WTC11 (cell line): ENCODE measurements around the gene DNAJC17. TPM values are rescaled to one million over a fixed set of nuclear protein-coding genes. Genes with fewer than 3 reads are reported as not detected.

Experiments used
- ATF6 ChIP-seq: sonication (generic); formaldehyde crosslinking; IDR thresholded peaks from 2 replicates; pipeline ENCODE4 v1.8.1; 2023; ENCODE audit warnings: mild to moderate bottlenecking, missing genetic modification reagents
- FOXK1 ChIP-seq: sonication (generic); formaldehyde crosslinking; IDR thresholded peaks from 2 replicates; pipeline ENCODE4 v1.8.0; 2022; ENCODE audit warnings: mild to moderate bottlenecking, moderate library complexity, missing genetic modification reagents
- FOXP4 ChIP-seq: sonication (generic); formaldehyde crosslinking; IDR thresholded peaks from 2 replicates; pipeline ENCODE4 v1.8.0; 2022; ENCODE audit warnings: mild to moderate bottlenecking, missing genetic modification reagents
- GRHL2 ChIP-seq: fragments of 250-450 bp; sonication (Bioruptor Pico); IDR thresholded peaks from 2 replicates; pipeline ENCODE4 v1.8.0; 2022; ENCODE audit warnings: mild to moderate bottlenecking, moderate library complexity; ENCODE audit not compliant: insufficient replicate concordance, severe bottlenecking
- JUN ChIP-seq: sonication (generic); formaldehyde crosslinking; IDR thresholded peaks from 2 replicates; pipeline ENCODE4 v1.8.0; 2023; ENCODE audit warnings: mild to moderate bottlenecking, missing genetic modification reagents
- NR2C2 ChIP-seq: sonication (generic); formaldehyde crosslinking; IDR thresholded peaks from 2 replicates; pipeline ENCODE4 v1.8.0; 2022; ENCODE audit warnings: mild to moderate bottlenecking, missing genetic modification reagents
- ZNF416 ChIP-seq: fragments of 250-450 bp; sonication (Bioruptor Pico); IDR thresholded peaks from 2 replicates; pipeline ENCODE4 v1.9.0; 2021; ENCODE audit warnings: mild to moderate bottlenecking, inconsistent platforms
- ZNF425 ChIP-seq: fragments of 250-450 bp; sonication (Bioruptor Pico); conservative IDR thresholded peaks from 2 replicates; pipeline ENCODE4 v1.9.0; 2021; ENCODE audit warnings: mild to moderate bottlenecking
- total RNA-seq: library from RNA; stranded (reverse); gene quantifications from 3 replicates; pipeline ENCODE4 v1.2.3, GENCODE V29; 2021
- TF ChIP-seq, protein P1 (sequence below): fragments of 250-450 bp; sonication (Bioruptor Pico); IDR thresholded peaks from 2 replicates; pipeline ENCODE4 v1.9.0; 2021; ENCODE audit warnings: mild to moderate bottlenecking
- TF ChIP-seq, protein P2 (sequence below): sonication (generic); formaldehyde crosslinking; IDR thresholded peaks from 2 replicates; pipeline ENCODE4 v1.8.1; 2023; ENCODE audit warnings: mild to moderate bottlenecking, missing genetic modification reagents, moderate library complexity
- TF ChIP-seq, protein P3 (sequence below): sonication (generic); formaldehyde crosslinking; IDR thresholded peaks from 2 replicates; pipeline ENCODE4 v1.8.1; 2022; ENCODE audit warnings: mild to moderate bottlenecking, missing genetic modification reagents, moderate library complexity, borderline replicate concordance
- TF ChIP-seq, protein P4 (sequence below): fragments of 200-600 bp; IDR thresholded peaks from 2 replicates; pipeline ENCODE4 v1.8.0; 2022; ENCODE audit warnings: antibody characterized with exemption
- TF ChIP-seq, protein P5 (sequence below): sonication (generic); formaldehyde crosslinking; IDR thresholded peaks from 2 replicates; pipeline ENCODE4 v1.8.0; 2022; ENCODE audit warnings: mild to moderate bottlenecking, missing genetic modification reagents

The DNAJC17 gene
- total RNA-seq, 1 experiment from 2014 or later = 49.8 TPM

- no peak for TF ChIP-seq ATF6 (CRISPR knock-in tag)
- TF ChIP-seq, protein P1, sequence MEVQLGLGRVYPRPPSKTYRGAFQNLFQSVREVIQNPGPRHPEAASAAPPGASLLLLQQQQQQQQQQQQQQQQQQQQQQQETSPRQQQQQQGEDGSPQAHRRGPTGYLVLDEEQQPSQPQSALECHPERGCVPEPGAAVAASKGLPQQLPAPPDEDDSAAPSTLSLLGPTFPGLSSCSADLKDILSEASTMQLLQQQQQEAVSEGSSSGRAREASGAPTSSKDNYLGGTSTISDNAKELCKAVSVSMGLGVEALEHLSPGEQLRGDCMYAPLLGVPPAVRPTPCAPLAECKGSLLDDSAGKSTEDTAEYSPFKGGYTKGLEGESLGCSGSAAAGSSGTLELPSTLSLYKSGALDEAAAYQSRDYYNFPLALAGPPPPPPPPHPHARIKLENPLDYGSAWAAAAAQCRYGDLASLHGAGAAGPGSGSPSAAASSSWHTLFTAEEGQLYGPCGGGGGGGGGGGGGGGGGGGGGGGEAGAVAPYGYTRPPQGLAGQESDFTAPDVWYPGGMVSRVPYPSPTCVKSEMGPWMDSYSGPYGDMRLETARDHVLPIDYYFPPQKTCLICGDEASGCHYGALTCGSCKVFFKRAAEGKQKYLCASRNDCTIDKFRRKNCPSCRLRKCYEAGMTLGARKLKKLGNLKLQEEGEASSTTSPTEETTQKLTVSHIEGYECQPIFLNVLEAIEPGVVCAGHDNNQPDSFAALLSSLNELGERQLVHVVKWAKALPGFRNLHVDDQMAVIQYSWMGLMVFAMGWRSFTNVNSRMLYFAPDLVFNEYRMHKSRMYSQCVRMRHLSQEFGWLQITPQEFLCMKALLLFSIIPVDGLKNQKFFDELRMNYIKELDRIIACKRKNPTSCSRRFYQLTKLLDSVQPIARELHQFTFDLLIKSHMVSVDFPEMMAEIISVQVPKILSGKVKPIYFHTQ (CRISPR knock-in tag) = no peak
- no peak for TF ChIP-seq ZNF425 (CRISPR knock-in tag)
- TF ChIP-seq, protein P2, sequence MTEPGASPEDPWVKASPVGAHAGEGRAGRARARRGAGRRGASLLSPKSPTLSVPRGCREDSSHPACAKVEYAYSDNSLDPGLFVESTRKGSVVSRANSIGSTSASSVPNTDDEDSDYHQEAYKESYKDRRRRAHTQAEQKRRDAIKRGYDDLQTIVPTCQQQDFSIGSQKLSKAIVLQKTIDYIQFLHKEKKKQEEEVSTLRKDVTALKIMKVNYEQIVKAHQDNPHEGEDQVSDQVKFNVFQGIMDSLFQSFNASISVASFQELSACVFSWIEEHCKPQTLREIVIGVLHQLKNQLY (CRISPR knock-in tag) = no peak
- TF ChIP-seq, protein P3, sequence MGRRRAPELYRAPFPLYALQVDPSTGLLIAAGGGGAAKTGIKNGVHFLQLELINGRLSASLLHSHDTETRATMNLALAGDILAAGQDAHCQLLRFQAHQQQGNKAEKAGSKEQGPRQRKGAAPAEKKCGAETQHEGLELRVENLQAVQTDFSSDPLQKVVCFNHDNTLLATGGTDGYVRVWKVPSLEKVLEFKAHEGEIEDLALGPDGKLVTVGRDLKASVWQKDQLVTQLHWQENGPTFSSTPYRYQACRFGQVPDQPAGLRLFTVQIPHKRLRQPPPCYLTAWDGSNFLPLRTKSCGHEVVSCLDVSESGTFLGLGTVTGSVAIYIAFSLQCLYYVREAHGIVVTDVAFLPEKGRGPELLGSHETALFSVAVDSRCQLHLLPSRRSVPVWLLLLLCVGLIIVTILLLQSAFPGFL = no peak
- no peak for TF ChIP-seq GRHL2 (CRISPR knock-in tag)
- no peak for TF ChIP-seq JUN (CRISPR knock-in tag)
- no peak for TF ChIP-seq ZNF416 (CRISPR knock-in tag)
- TF ChIP-seq, protein P4, sequence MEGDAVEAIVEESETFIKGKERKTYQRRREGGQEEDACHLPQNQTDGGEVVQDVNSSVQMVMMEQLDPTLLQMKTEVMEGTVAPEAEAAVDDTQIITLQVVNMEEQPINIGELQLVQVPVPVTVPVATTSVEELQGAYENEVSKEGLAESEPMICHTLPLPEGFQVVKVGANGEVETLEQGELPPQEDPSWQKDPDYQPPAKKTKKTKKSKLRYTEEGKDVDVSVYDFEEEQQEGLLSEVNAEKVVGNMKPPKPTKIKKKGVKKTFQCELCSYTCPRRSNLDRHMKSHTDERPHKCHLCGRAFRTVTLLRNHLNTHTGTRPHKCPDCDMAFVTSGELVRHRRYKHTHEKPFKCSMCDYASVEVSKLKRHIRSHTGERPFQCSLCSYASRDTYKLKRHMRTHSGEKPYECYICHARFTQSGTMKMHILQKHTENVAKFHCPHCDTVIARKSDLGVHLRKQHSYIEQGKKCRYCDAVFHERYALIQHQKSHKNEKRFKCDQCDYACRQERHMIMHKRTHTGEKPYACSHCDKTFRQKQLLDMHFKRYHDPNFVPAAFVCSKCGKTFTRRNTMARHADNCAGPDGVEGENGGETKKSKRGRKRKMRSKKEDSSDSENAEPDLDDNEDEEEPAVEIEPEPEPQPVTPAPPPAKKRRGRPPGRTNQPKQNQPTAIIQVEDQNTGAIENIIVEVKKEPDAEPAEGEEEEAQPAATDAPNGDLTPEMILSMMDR = no peak
- no peak for TF ChIP-seq FOXP4
- TF ChIP-seq FOXK1 (CRISPR knock-in tag) = peak; percentile 92
- TF ChIP-seq NR2C2 (CRISPR knock-in tag) = no peak
- TF ChIP-seq, protein P5, sequence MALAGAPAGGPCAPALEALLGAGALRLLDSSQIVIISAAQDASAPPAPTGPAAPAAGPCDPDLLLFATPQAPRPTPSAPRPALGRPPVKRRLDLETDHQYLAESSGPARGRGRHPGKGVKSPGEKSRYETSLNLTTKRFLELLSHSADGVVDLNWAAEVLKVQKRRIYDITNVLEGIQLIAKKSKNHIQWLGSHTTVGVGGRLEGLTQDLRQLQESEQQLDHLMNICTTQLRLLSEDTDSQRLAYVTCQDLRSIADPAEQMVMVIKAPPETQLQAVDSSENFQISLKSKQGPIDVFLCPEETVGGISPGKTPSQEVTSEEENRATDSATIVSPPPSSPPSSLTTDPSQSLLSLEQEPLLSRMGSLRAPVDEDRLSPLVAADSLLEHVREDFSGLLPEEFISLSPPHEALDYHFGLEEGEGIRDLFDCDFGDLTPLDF (CRISPR knock-in tag) = 0 out of 2 replicates have a peak, but pooled peaks have one; percentile 67
Measured at GRCh38 chr15:40754883-40755811, 52.1 kb downstream of the DNAJC17 start, which contains the start of gene RMDN3 (continued).
